GM10248 (cell line): Measurements from ENCODE around the gene DMGDH.

Experiments
- CTCF ChIA-PET: fragments of 300-600 bp; sonication (Branson Sonifier 250); formaldehyde crosslinking; extraction: SDS; loops from one replicate; lab custom pipeline; 2021; ENCODE audit warnings: antibody characterized with exemption; lab: Yijun Ruan, JAX
- POLR2A ChIA-PET: fragments of 350-650 bp; sonication (Branson Sonifier 250); formaldehyde crosslinking; extraction: SDS; loops from one replicate; lab custom pipeline; 2020; ENCODE audit warnings: antibody characterized with exemption; lab: Yijun Ruan, JAX
- DNase-seq: peaks from one replicate; pipeline ENCODE4 v3.0.0; 2012; ENCODE audit errors: extremely low spot score
- CTCF ChIP-seq: IDR thresholded peaks from 2 replicates; pipeline ENCODE4 v1.5.1; 2012; ENCODE audit warnings: mild to moderate bottlenecking, low read depth; ENCODE audit errors: extremely low read depth, missing control alignments, control extremely low read depth

DMGDH gene

GRCh38 chr5:79002374-79002773, 67.1 kb downstream of the DMGDH start:
- DNase-seq, result no peak
- ChIA-PET CTCF (interaction anchor here (1.2 to 2.5 kb wide), 2 partner anchors 20 to 22 kb away, joined by 5 to 6 read pairs; no protein-coding TSS in a partner anchor), POLR2A (no interaction called here)
- TF ChIP-seq CTCF, result no peak

GRCh38 chr5:79001471-79001870, 68.0 kb downstream of the DMGDH start:
- TF ChIP-seq CTCF, result no peak
- ChIA-PET CTCF (interaction anchor here (0.8 to 2.5 kb wide), 4 partner anchors 9 to 23 kb away, joined by 3 to 6 read pairs (median 4); no protein-coding TSS in a partner anchor), POLR2A (no interaction called here)
- no peak for DNase-seq

- ChIA-PET POLR2A (no interaction called here), CTCF (interaction anchor here (1.0 kb wide), 2 partner anchors 11 to 28 kb away, joined by 3 to 4 read pairs; partner anchors contain the start of gene ARSB)
- TF ChIP-seq CTCF, result no peak
- DNase-seq, result no peak
Measured at GRCh38 chr5:78997090-78997489, 72.4 kb downstream of the DMGDH start.

- CTCF ChIA-PET, result interaction anchor here (0.9 to 1.2 kb wide), 6 partner anchors 10 to 29 kb away, joined by 3 to 5 read pairs (median 4); no protein-coding TSS in a partner anchor
Measured at GRCh38 chr5:78995521-78996007, 73.9 kb downstream of the DMGDH start.

GRCh38 chr5:78993165-78993564, 76.3 kb downstream of the DMGDH start:
- POLR2A ChIA-PET, result no interaction called here
- TF ChIP-seq CTCF, result no peak
- CTCF ChIA-PET, result interaction anchor here (1.0 kb wide), 1 partner anchor 30 kb away, joined by 3 read pairs; no protein-coding TSS in a partner anchor
- DNase-seq, result no peak

More at GRCh38 chr5:78995521-78996007, 73.9 kb downstream of the DMGDH start:
- POLR2A ChIA-PET, result no interaction called here
- no peak for TF ChIP-seq CTCF
- no peak for DNase-seq

GRCh38 chr5:78992146-78992545, 77.3 kb downstream of the DMGDH start:
- ChIA-PET POLR2A (no interaction called here), CTCF (interaction anchor here (0.6 to 1.0 kb wide), 3 partner anchors 9 to 33 kb away, joined by 3 to 4 read pairs (median 3); no protein-coding TSS in a partner anchor)
- no peak for TF ChIP-seq CTCF
- DNase-seq, result no peak
